H1 (cell line): Measurements from ENCODE around the gene GRIK2. TPM values are rescaled to one million over a fixed set of nuclear protein-coding genes. Genes with fewer than 3 reads are reported as not detected.

ENCODE experiments used
- CTCF ChIA-PET: fragments of 300-600 bp; sonication (Branson Sonifier 250); formaldehyde crosslinking; loops from one replicate; lab custom pipeline; 2021; ENCODE audit not compliant: partially characterized antibody; lab: Charles Lee
- POLR2A ChIA-PET: fragments of 300-600 bp; sonication (Branson Sonifier 250); formaldehyde crosslinking; loops from one replicate; lab custom pipeline; 2021; ENCODE audit warnings: inconsistent platforms; ENCODE audit not compliant: partially characterized antibody; lab: Charles Lee
- DNase-seq, 2 experiments: peaks; one replicate each; pipeline versions ENCODE4 v3.0.0 to v3.0.0-alpha.2; 2010 to 2022; ENCODE audit warnings: low spot score in 2 of 2, low read depth in 1 of 2, mixed read lengths in 1 of 2
- FAIRE-seq: peaks from 2 replicates; lab custom pipeline; 2011; peaks lifted over from hg19 to GRCh38; lab: Jason Lieb, UNC
- H2AFZ ChIP-seq: 2 replicates; pipeline ENCODE4 v1.8.1; 2012; ENCODE audit warnings: low read length, inconsistent platforms
- H2AK5ac ChIP-seq: 2 replicates; pipeline ENCODE4 v1.6.1; 2013; ENCODE audit warnings: low read depth, low read length
- H2BK120ac ChIP-seq: replicated peaks from 2 replicates; pipeline ENCODE3; 2013; ENCODE audit warnings: low read depth, low read length, inconsistent platforms
- H2BK12ac ChIP-seq: 2 replicates; pipeline ENCODE4 v1.6.1; 2013; ENCODE audit warnings: low read depth, low read length
- H2BK15ac ChIP-seq: 2 replicates; pipeline ENCODE4 v1.6.1; 2013; ENCODE audit warnings: low read length
- H2BK20ac ChIP-seq: 2 replicates; pipeline ENCODE4 v1.6.1; 2013; ENCODE audit warnings: low read length
- H2BK5ac ChIP-seq: 2 replicates; pipeline ENCODE4 v1.6.1; 2013; ENCODE audit warnings: low read depth, low read length
- H3K14ac ChIP-seq: 2 replicates; pipeline ENCODE4 v1.6.1; 2013; ENCODE audit warnings: inconsistent platforms; ENCODE audit not compliant: insufficient read length
- H3K18ac ChIP-seq: 2 replicates; pipeline ENCODE4 v1.6.1; 2013; ENCODE audit warnings: low read length; ENCODE audit errors: extremely low read depth
- H3K23ac ChIP-seq: 2 replicates; pipeline ENCODE4 v1.6.1; 2013; ENCODE audit warnings: inconsistent platforms; ENCODE audit not compliant: insufficient read length
- H3K23me2 ChIP-seq: 2 replicates; pipeline ENCODE4 v1.6.1; 2013; ENCODE audit warnings: low read depth, low read length
- H3K27ac ChIP-seq: 2 replicates; pipeline ENCODE4 v1.6.1; 2011; ENCODE audit warnings: low read depth, low read length, inconsistent platforms
- H3K27me3 ChIP-seq, 4 experiments: replicated peaks in 1 of 4; 1 replicate in 1 of 4; 2 replicates in 3 of 4; pipeline versions ENCODE4 v1.6.1 to v1.8.1; 2011 to 2013; ENCODE audit warnings: low read length in 3 of 4, mild to moderate bottlenecking in 3 of 4, inconsistent platforms in 2 of 4, mixed read lengths in 2 of 4, moderate library complexity in 1 of 4; ENCODE audit not compliant: control insufficient read depth in 3 of 4, insufficient read depth in 3 of 4; ENCODE audit errors: extremely low read depth in 1 of 4
- H3K36me3 ChIP-seq, 4 experiments: 2 replicates each; pipeline versions ENCODE4 v1.6.1 to v1.8.1; 2011 to 2013; ENCODE audit warnings: mild to moderate bottlenecking in 4 of 4, low read length in 3 of 4, moderate library complexity in 2 of 4, control low read depth in 1 of 4, inconsistent platforms in 1 of 4; ENCODE audit not compliant: insufficient read depth in 4 of 4, control insufficient read depth in 2 of 4
- H3K4ac ChIP-seq: replicated peaks from 2 replicates; pipeline ENCODE3; 2013; ENCODE audit warnings: low read length, low read depth, mixed read lengths, inconsistent platforms; ENCODE audit not compliant: insufficient read length
- H3K4me1 ChIP-seq, 4 experiments: replicated peaks in 1 of 4; 1 replicate in 1 of 4; 2 replicates in 3 of 4; pipeline versions ENCODE4 v1.6.1 to v1.8.1; 2011 to 2013; ENCODE audit warnings: low read length in 3 of 4, inconsistent platforms in 2 of 4, mixed read lengths in 1 of 4; ENCODE audit not compliant: insufficient read depth in 4 of 4, control insufficient read depth in 3 of 4
- H3K4me2 ChIP-seq, 2 experiments: 2 replicates each; pipeline versions ENCODE4 v1.6.1 to v1.8.1; 2011 to 2013; ENCODE audit warnings: low read depth in 2 of 2, low read length in 2 of 2, control low read depth in 1 of 2, inconsistent platforms in 1 of 2, mild to moderate bottlenecking in 1 of 2; ENCODE audit not compliant: insufficient read depth in 1 of 2
- H3K4me3 ChIP-seq, 4 experiments: fragments of 200-600, 300-600 bp in 1 of 4; sonication (generic), shearing (Covaris generic), sonication (Bioruptor Twin) in 1 of 4; 2 replicates each; pipeline versions ENCODE4 v1.5.1 to v1.8.1; 2011 to 2016; ENCODE audit warnings: low read length in 4 of 4, low read depth in 3 of 4, control low read depth in 2 of 4, inconsistent platforms in 2 of 4, mild to moderate bottlenecking in 2 of 4, mixed read lengths in 1 of 4, moderate library complexity in 1 of 4; ENCODE audit not compliant: insufficient read depth in 2 of 4; ENCODE audit errors: extremely low read depth in 1 of 4
- H3K56ac ChIP-seq: replicated peaks from 2 replicates; pipeline ENCODE3; 2013; ENCODE audit warnings: low read depth, mild to moderate bottlenecking, mixed read lengths, low read length, inconsistent platforms; ENCODE audit not compliant: insufficient read length
- H3K79me1 ChIP-seq: 2 replicates; pipeline ENCODE4 v1.6.1; 2013; ENCODE audit warnings: low read depth, low read length, control low read depth
- H3K79me2 ChIP-seq, 2 experiments: 2 replicates each; pipeline versions ENCODE4 v1.6.1 to v1.8.1; 2012 to 2013; ENCODE audit warnings: low read length in 2 of 2, mild to moderate bottlenecking in 2 of 2, inconsistent platforms in 1 of 2; ENCODE audit not compliant: insufficient read depth in 2 of 2, control insufficient read depth in 1 of 2
- H3K9ac ChIP-seq, 4 experiments: replicated peaks in 1 of 4; 1 replicate in 1 of 4; 2 replicates in 3 of 4; pipeline versions ENCODE4 v1.6.1 to v1.8.1; 2011 to 2013; ENCODE audit warnings: low read depth in 3 of 4, low read length in 3 of 4, control low read depth in 2 of 4, mild to moderate bottlenecking in 2 of 4, moderate library complexity in 2 of 4, inconsistent platforms in 1 of 4; ENCODE audit errors: extremely low read depth in 1 of 4
- H3K9me3 ChIP-seq, 2 experiments: 2 replicates each; pipeline versions ENCODE4 v1.6.1 to v1.8.1; 2012 to 2013; ENCODE audit warnings: mild to moderate bottlenecking in 2 of 2, moderate library complexity in 2 of 2, control low read depth in 1 of 2, inconsistent platforms in 1 of 2, low read depth in 1 of 2, low read length in 1 of 2, mixed read lengths in 1 of 2; ENCODE audit not compliant: insufficient read depth in 2 of 2
- H4K20me1 ChIP-seq, 2 experiments: replicated peaks in 1 of 2; 2 replicates each; pipeline versions ENCODE3 to v1.8.1; 2011 to 2013; ENCODE audit warnings: inconsistent platforms in 2 of 2, low read length in 2 of 2, mild to moderate bottlenecking in 1 of 2; ENCODE audit not compliant: insufficient read depth in 2 of 2, control insufficient read depth in 1 of 2
- H4K5ac ChIP-seq: 2 replicates; pipeline ENCODE4 v1.6.1; 2013; ENCODE audit warnings: low read length, low read depth, mixed read lengths, inconsistent platforms; ENCODE audit not compliant: insufficient read length
- H4K8ac ChIP-seq: 2 replicates; pipeline ENCODE4 v1.8.0; 2013; ENCODE audit warnings: mild to moderate bottlenecking, moderate library complexity, low read length, inconsistent platforms; ENCODE audit not compliant: insufficient read depth; ENCODE audit errors: extremely low read depth
- H4K91ac ChIP-seq: replicated peaks from 2 replicates; pipeline ENCODE3; 2013; ENCODE audit warnings: low read length, mixed read lengths, inconsistent platforms; ENCODE audit not compliant: insufficient read length
- BCL11A ChIP-seq, 2 experiments: IDR thresholded peaks; one replicate each; pipeline ENCODE4 v1.6.1; 2011; ENCODE audit warnings: low read depth in 2 of 2, low read length in 2 of 2, mild to moderate bottlenecking in 2 of 2
- CHD1 ChIP-seq: IDR thresholded peaks from 2 replicates; pipeline ENCODE4 v1.6.1; 2012; ENCODE audit warnings: low read depth, low read length, improper control_type of control experiment
- EGR1 ChIP-seq: IDR thresholded peaks from 2 replicates; pipeline ENCODE4 v1.6.1; 2011; ENCODE audit warnings: low read depth, low read length, borderline replicate concordance
- GTF2F1 ChIP-seq: IDR thresholded peaks from 2 replicates; pipeline ENCODE4 v1.6.1; 2012; ENCODE audit warnings: low read depth, low read length, improper control_type of control experiment, borderline replicate concordance
- KDM4A ChIP-seq: IDR thresholded peaks from one replicate; pipeline ENCODE4 v1.7.1; 2012; ENCODE audit warnings: low read depth, mild to moderate bottlenecking, moderate library complexity, low read length, inconsistent platforms; ENCODE audit not compliant: severe bottlenecking
- NANOG ChIP-seq: IDR thresholded peaks from 2 replicates; pipeline ENCODE4 v1.6.1; 2011; ENCODE audit warnings: low read length, low read depth, mild to moderate bottlenecking, inconsistent platforms; ENCODE audit not compliant: insufficient read depth, poor library complexity, severe bottlenecking
- NRF1 ChIP-seq: IDR thresholded peaks from 2 replicates; pipeline ENCODE4 v1.6.1; 2011; ENCODE audit warnings: mild to moderate bottlenecking, low read depth, low read length, improper control_type of control experiment
- TAF1 ChIP-seq: IDR thresholded peaks from 2 replicates; pipeline ENCODE4 v1.6.1; 2011; ENCODE audit warnings: mild to moderate bottlenecking, low read depth, low read length
- TEAD4 ChIP-seq: IDR thresholded peaks from 2 replicates; pipeline ENCODE4 v1.6.1; 2012; ENCODE audit warnings: low read depth, low read length, inconsistent platforms, mixed read lengths
- WGBS, 2 experiments: shearing (Covaris generic) in 1 of 2; methylation state at CpG; one replicate each; pipeline versions ENCODE4 v1.1.6 to v1.1.7; 2013 to 2015; ENCODE audit warnings: low lambda C conversion rate in 2 of 2, mixed read lengths in 2 of 2, inconsistent platforms in 1 of 2, low coverage in 1 of 2, missing lambda C conversion rate in 1 of 2; ENCODE audit not compliant: insufficient replicate concordance in 2 of 2, insufficient coverage in 1 of 2, insufficient read length in 1 of 2; ENCODE audit errors: extremely low coverage in 1 of 2, missing lambda C conversion rate in 1 of 2; 5-methylcytosine and 5-hydroxymethylcytosine counted together
- polyA plus RNA-seq, 7 experiments: library from polyadenylated mRNA; depleted of rRNA in 3 of 7; stranded (reverse) in 5 of 7; unstranded in 2 of 7; fragments of >200 nt in 5 of 7; fragments of 200-250 nt in 2 of 7; gene quantifications; 1 replicate in 5 of 7; 2 replicates in 1 of 7; 4 replicates in 1 of 7; pipeline versions ENCODE4 v1.2.1 to v1.2.3, GENCODE V29; 2011 to 2013; ENCODE audit warnings: missing spikeins in 2 of 7, mixed read lengths in 2 of 7
- total RNA-seq: library from RNA; stranded (reverse); fragmentation: NEBNext Ultra II Directional; extraction: Animal tissue kit (Norgen Biotek cat#: 25700); gene quantifications from 2 replicates; pipeline ENCODE4 v1.2.1, GENCODE V29; 2021

GRIK2 gene
- total and polyA plus RNA-seq, 2 of the 8 experiments (the other 6 are each of a cell fraction or from before 2014, with no cell fraction given) = 1.8 to 2.2 TPM

DNA sequence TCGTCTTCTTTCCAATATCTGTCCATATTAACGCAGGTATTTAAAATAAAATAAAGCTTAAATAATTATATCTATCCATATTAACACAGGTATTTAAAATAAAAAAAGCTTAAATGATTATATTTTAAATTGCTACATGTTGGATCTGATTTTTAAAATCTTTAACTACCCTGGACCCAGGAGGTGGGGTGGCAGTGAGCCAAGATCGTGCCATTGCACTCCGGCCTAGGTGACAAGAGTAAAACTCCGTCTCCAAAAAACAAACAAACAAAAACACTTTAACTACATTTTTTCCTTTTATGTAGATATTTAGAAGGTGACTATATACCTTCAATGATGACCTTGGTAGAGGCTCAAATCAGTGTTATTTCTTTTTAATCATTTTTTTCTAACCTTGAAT lies 211.9 kb downstream of the GRIK2 start:
- POLR2A ChIA-PET = no interaction called here

More for the DNA sequence above, 211.9 kb downstream of the GRIK2 start:
- Histone ChIP-seq H3K14ac (no peak overlapping the region), H3K4ac (no peak overlapping the region), H3K79me2 (no peaks in the 10 kb centered on the region), H3K4me1 (peaks cover 0 to 4% (median 0%) of the 10 kb centered on the region in 4 experiments; a peak in 2 of 7 replicates), H2BK120ac (no peak overlapping the region), H3K4me2 (no peak overlapping the region), H4K8ac (no peak overlapping the region), H2BK20ac (no peak overlapping the region), H3K18ac (no peak overlapping the region), H3K79me1 (no peaks in the 10 kb centered on the region), H2BK5ac (no peak overlapping the region), H4K20me1 (no peaks in the 10 kb centered on the region), H2BK12ac (no peak overlapping the region), H3K27me3 (no peaks in the 10 kb centered on the region), H3K23me2 (no peaks in the 10 kb centered on the region), H3K27ac (no peak overlapping the region), H3K9ac (no peak overlapping the region), H3K36me3 (no peaks in the 10 kb centered on the region), H3K4me3 (no peak overlapping the region), H2AFZ (no peak overlapping the region), H3K56ac (no peak overlapping the region), H4K5ac (no peak overlapping the region), H4K91ac (no peak overlapping the region), H2BK15ac (no peak overlapping the region), H2AK5ac (no peak overlapping the region), H3K23ac (no peak overlapping the region), H3K9me3 (no peaks in the 10 kb centered on the region)
- TF ChIP-seq NANOG = no peak
- TF ChIP-seq NRF1 = no peak
- TF ChIP-seq TEAD4 = no peak
- no peak for TF ChIP-seq TAF1
- TF ChIP-seq CHD1 = no peak
- TF ChIP-seq EGR1 = no peak
- TF ChIP-seq KDM4A = no peak
- no peak for TF ChIP-seq BCL11A (IDR thresholded peaks at IDR 0.05; ENCODE audit: low read depth in 2 of 2, low read length in 2 of 2)
- TF ChIP-seq GTF2F1 = no peak
- CTCF ChIA-PET = no interaction called here
- no peak for FAIRE-seq
- no peak for DNase-seq
- 93 to 100% methylated on average over 2 to 5 of the region's 5 CpGs for WGBS, 2 experiments
